Common myeloid progenitor, CD34-positive (primary cell): ENCODE data around the gene FKBP7.
A peak's percentile ranks its signal among the peaks of the same experiment; 100 is the strongest.

Source experiments
- CTCF ChIA-PET: fragments of 350-600 bp; sonication (Branson Sonifier 250); formaldehyde crosslinking; loops from one replicate; lab custom pipeline; 2021; ENCODE audit warnings: antibody characterized with exemption; lab: Charles Lee
- POLR2A ChIA-PET: fragments of 350-600 bp; sonication (Branson Sonifier 250); formaldehyde crosslinking; loops from one replicate; lab custom pipeline; 2021; ENCODE audit warnings: antibody characterized with exemption; lab: Charles Lee
- DNase-seq, 3 donors: peaks; one replicate each; pipeline versions ENCODE4 v3.0.0 to v3.0.0-alpha.2; 2013
- H3K27ac ChIP-seq, 2 experiments: 1 replicate in 1 of 2; 2 replicates in 1 of 2; pipeline ENCODE4 v1.7.0; 2013; ENCODE audit warnings: inconsistent platforms in 2 of 2, low read length in 2 of 2, mild to moderate bottlenecking in 2 of 2, low read depth in 1 of 2, moderate library complexity in 1 of 2; ENCODE audit not compliant: severe bottlenecking in 2 of 2, insufficient read depth in 1 of 2, poor library complexity in 1 of 2
- H3K27me3 ChIP-seq, 5 experiments: replicated peaks in 2 of 5; 1 replicate in 3 of 5; 2 replicates in 2 of 5; pipeline versions ENCODE4 v1.6.1 to v1.7.0; 2013; ENCODE audit warnings: low read length in 4 of 5, mild to moderate bottlenecking in 2 of 5, moderate library complexity in 2 of 5, inconsistent platforms in 1 of 5; ENCODE audit not compliant: insufficient read depth in 5 of 5, control insufficient read depth in 4 of 5
- H3K36me3 ChIP-seq, 4 experiments: 1 replicate in 2 of 4; 2 replicates in 2 of 4; pipeline versions ENCODE4 v1.6.1 to v1.7.0; 2013; ENCODE audit warnings: low read length in 3 of 4, control low read depth in 1 of 4, mild to moderate bottlenecking in 1 of 4; ENCODE audit not compliant: control insufficient read depth in 4 of 4, insufficient read depth in 4 of 4
- H3K4me1 ChIP-seq, 4 experiments: 1 replicate in 3 of 4; 2 replicates in 1 of 4; pipeline versions ENCODE4 v1.6.1 to v1.7.1; 2013; ENCODE audit warnings: low read length in 3 of 4, mild to moderate bottlenecking in 3 of 4, control low read depth in 1 of 4, inconsistent platforms in 1 of 4, moderate library complexity in 1 of 4; ENCODE audit not compliant: control insufficient read depth in 4 of 4, insufficient read depth in 4 of 4; ENCODE audit errors: control extremely low read depth in 1 of 4
- H3K4me3 ChIP-seq, 7 experiments: 1 replicate in 4 of 7; 2 replicates in 3 of 7; pipeline versions ENCODE4 v1.5.1 to v1.7.0; 2013; ENCODE audit warnings: mild to moderate bottlenecking in 7 of 7, low read length in 6 of 7, moderate library complexity in 6 of 7, inconsistent platforms in 2 of 7, low read depth in 2 of 7, control low read depth in 1 of 7; ENCODE audit not compliant: insufficient read depth in 4 of 7, control insufficient read depth in 1 of 7; ENCODE audit errors: extremely low read depth in 1 of 7
- H3K9me3 ChIP-seq, 5 experiments: 1 replicate in 4 of 5; 2 replicates in 1 of 5; pipeline versions ENCODE4 v1.6.1 to v1.7.1; 2013; ENCODE audit warnings: low read length in 4 of 5, mild to moderate bottlenecking in 2 of 5, inconsistent platforms in 1 of 5, low read depth in 1 of 5, moderate library complexity in 1 of 5; ENCODE audit not compliant: control insufficient read depth in 4 of 5, insufficient read depth in 2 of 5; ENCODE audit errors: control extremely low read depth in 1 of 5
- WGBS: methylation state at CpG from one replicate; pipeline ENCODE4 v1.1.5; 2013; ENCODE audit not compliant: insufficient coverage; 5-methylcytosine and 5-hydroxymethylcytosine counted together

The FKBP7 gene

GRCh38 chr2:178452870-178453269, 25.5 kb downstream of the FKBP7 start:
- CTCF ChIA-PET, result no interaction called here

GRCh38 chr2:178452334-178452733, 26.1 kb downstream of the FKBP7 start:
- H3K4me1 ChIP-seq, result peaks cover 8 to 28% (median 19%) of the 10 kb centered on the region in 4 experiments
- H3K9me3 ChIP-seq, result no peaks in the 10 kb centered on the region
- no peaks in the 10 kb centered on the region for H3K27me3 ChIP-seq
- no peak for DNase-seq
- H3K36me3 ChIP-seq, result peaks cover 0 to 14% (median 9%) of the 10 kb centered on the region in 4 experiments
- H3K27ac ChIP-seq, result no peak overlapping the region
- POLR2A ChIA-PET, result no interaction called here
- peak overlapping the region in 2 of 7 experiments; percentile 23 to 94 for H3K4me3 ChIP-seq
- no CpG with 5 or more reads among the region's 2 CpGs for WGBS
- CTCF ChIA-PET, result no interaction called here

More at GRCh38 chr2:178452870-178453269, 25.5 kb downstream of the FKBP7 start:
- peaks cover 0 to 10% (median 7%) of the 10 kb centered on the region in 4 experiments for H3K36me3 ChIP-seq
- H3K4me1 ChIP-seq, result peaks cover 8 to 28% (median 19%) of the 10 kb centered on the region in 4 experiments
- no peak overlapping the region for H3K27ac ChIP-seq
- POLR2A ChIA-PET, result no interaction called here
- no peak overlapping the region for H3K4me3 ChIP-seq
- no peaks in the 10 kb centered on the region for H3K9me3 ChIP-seq
- H3K27me3 ChIP-seq, result no peaks in the 10 kb centered on the region
- DNase-seq, result no peak
- no CpG with 5 or more reads among the region's 5 CpGs for WGBS

GRCh38 chr2:178450774-178451525, 27.4 kb downstream of the FKBP7 start, which contains the start of the genes PJVK and PRKRA:
Gene PJVK (plus strand): TSS chr2:178451378. CDS start chr2:178453410, 2,032 bp downstream.
Gene PRKRA (minus strand): TSS chr2:178451175. CDS start chr2:178451030, 145 bp downstream.
- POLR2A ChIA-PET, result interaction anchor here (0.7 to 1.2 kb wide), 2 partner anchors 30 to 37 kb away, joined by 3 read pairs; partner anchors contain the start of gene PLEKHA3

GRCh38 chr2:178450524-178450773, 28.0 kb downstream of the FKBP7 start:
- no peaks in the 10 kb centered on the region for H3K27me3 ChIP-seq
- H3K4me3 ChIP-seq, result peak overlapping the region; percentile 82 to 99 (median 95)
- H3K36me3 ChIP-seq, result peaks cover 6 to 30% (median 18%) of the 10 kb centered on the region in 4 experiments
- H3K27ac ChIP-seq, result peak overlapping the region; percentile 92 to 97
- POLR2A ChIA-PET, result interaction anchor here (0.7 to 1.2 kb wide), 2 partner anchors 30 to 36 kb away, joined by 3 read pairs; partner anchors contain the start of gene PLEKHA3
- WGBS, result 0% methylated on average over 25 of the region's 25 CpGs
- DNase-seq, result no peak
- peaks cover 8 to 28% (median 19%) of the 10 kb centered on the region in 4 experiments for H3K4me1 ChIP-seq
- CTCF ChIA-PET, result interaction anchor here (0.7 to 1.5 kb wide), 2 partner anchors 8 to 35 kb away, joined by 3 to 4 read pairs; no protein-coding TSS in a partner anchor
- H3K9me3 ChIP-seq, result no peaks in the 10 kb centered on the region

More at GRCh38 chr2:178450774-178451525, 27.4 kb downstream of the FKBP7 start, which contains the start of the genes PJVK and PRKRA:
- Histone ChIP-seq H3K27me3 (no peaks in the 10 kb centered on the region), H3K9me3 (no peaks in the 10 kb centered on the region), H3K27ac (peak within 1 kb of the TSS; percentile 92 to 97), H3K36me3 (peaks cover 4 to 25% (median 15%) of the 10 kb centered on the region in 4 experiments), H3K4me1 (peaks cover 8 to 28% (median 19%) of the 10 kb centered on the region in 4 experiments), H3K4me3 (peak within 1 kb of the TSS; percentile 82 to 99 (median 95))
- peak; percentile 96 to 98 (median 98) for DNase-seq
- CTCF ChIA-PET, result no interaction called here
- WGBS, result 1% methylated on average over 63 of the region's 76 CpGs

- Histone ChIP-seq H3K36me3 (peaks cover 8 to 35% (median 24%) of the 10 kb centered on the region in 4 experiments), H3K9me3 (no peaks in the 10 kb centered on the region), H3K27ac (peak overlapping the region; percentile 92 to 97), H3K4me1 (peaks cover 8 to 28% (median 19%) of the 10 kb centered on the region in 4 experiments), H3K4me3 (peak overlapping the region; percentile 82 to 99 (median 95)), H3K27me3 (no peaks in the 10 kb centered on the region)
- DNase-seq, result no peak
- WGBS, result 5% methylated on average over 16 of the region's 18 CpGs
- CTCF ChIA-PET, result interaction anchor here (0.7 to 1.5 kb wide), 2 partner anchors 9 to 35 kb away, joined by 3 to 4 read pairs; no protein-coding TSS in a partner anchor
- POLR2A ChIA-PET, result interaction anchor here (0.6 to 1.2 kb wide), 2 partner anchors 36 to 154 kb away, joined by 3 read pairs; no protein-coding TSS in a partner anchor
Measured at GRCh38 chr2:178449700-178450523, 28.5 kb downstream of the FKBP7 start.

GRCh38 chr2:178448968-178449661, 29.3 kb downstream of the FKBP7 start:
- ChIA-PET CTCF (interaction anchor here (1.5 kb wide), 1 partner anchor 10 kb away, joined by 3 read pairs; no protein-coding TSS in a partner anchor), POLR2A (no interaction called here)
- 100% methylated on average over 1 of the region's 4 CpGs for WGBS
- peaks cover 8 to 28% (median 19%) of the 10 kb centered on the region in 4 experiments for H3K4me1 ChIP-seq
- peaks cover 8 to 43% (median 28%) of the 10 kb centered on the region in 4 experiments for H3K36me3 ChIP-seq
- H3K4me3 ChIP-seq, result peak overlapping the region in 3 of 7 experiments; percentile 82 to 99 (median 97)
- no peaks in the 10 kb centered on the region for H3K9me3 ChIP-seq
- peak overlapping the region in 1 of 2 experiments; percentile 97 for H3K27ac ChIP-seq
- DNase-seq, result peak in 2 of 3 donors; percentile 15 to 21
- no peaks in the 10 kb centered on the region for H3K27me3 ChIP-seq
